GM12891 (cell line): ENCODE data around the gene SOWAHA.
A peak's percentile ranks its signal among the peaks of the same experiment; 100 is the strongest.

ENCODE experiments used
- DNase-seq: peaks from one replicate; pipeline ENCODE4 v3.0.0; 2011; ENCODE audit warnings: low spot score; ENCODE audit not compliant: insufficient read length
- FAIRE-seq: peaks from 2 replicates; lab custom pipeline; 2011; peaks lifted over from hg19 to GRCh38; lab: Jason Lieb, UNC
- PAX5 ChIP-seq: IDR thresholded peaks from 2 replicates; pipeline ENCODE4 v1.6.1; 2011; ENCODE audit warnings: low read length, moderate library complexity, mild to moderate bottlenecking; ENCODE audit not compliant: insufficient read depth, severe bottlenecking
- POLR2A ChIP-seq: IDR thresholded peaks from 2 replicates; pipeline ENCODE4 v1.6.1; 2011; ENCODE audit warnings: low read depth, low read length, control low read depth
- POLR2AphosphoS5 ChIP-seq: IDR thresholded peaks from 2 replicates; pipeline ENCODE4 v1.6.1; 2011; ENCODE audit warnings: low read depth, low read length, control low read depth
- POU2F2 ChIP-seq: IDR thresholded peaks from 2 replicates; pipeline ENCODE4 v1.6.1; 2011; ENCODE audit warnings: low read depth, mild to moderate bottlenecking, control low read depth, low read length, moderate library complexity
- SPI1 ChIP-seq: IDR thresholded peaks from 2 replicates; pipeline ENCODE4 v1.6.1; 2011; ENCODE audit warnings: low read depth, low read length, control low read depth
- TAF1 ChIP-seq: IDR thresholded peaks from 2 replicates; pipeline ENCODE4 v1.6.1; 2011; ENCODE audit warnings: low read depth, low read length, control low read depth

Gene SOWAHA

GRCh38 chr5:132807163-132807838 lies 5.8 kb upstream of the SOWAHA start:
- no peak for DNase-seq
- no peak for FAIRE-seq
- no peak for TF ChIP-seq POLR2AphosphoS5
- no peak for TF ChIP-seq POLR2A
- TF ChIP-seq PAX5 = no peak
- no peak for TF ChIP-seq SPI1
- no peak for TF ChIP-seq POU2F2
- no peak for TF ChIP-seq TAF1

- no peak for DNase-seq
- no peak for FAIRE-seq
- TF ChIP-seq POLR2AphosphoS5 (no peak), SPI1 (no peak)
Measured at GRCh38 chr5:132808448-132808847, 4.7 kb upstream of the SOWAHA start.

GRCh38 chr5:132808866-132809265 lies 4.2 kb upstream of the SOWAHA start:
- DNase-seq (no peak), FAIRE-seq (no peak)
- TF ChIP-seq POLR2AphosphoS5 (no peak), POLR2A (no peak), SPI1 (no peak), TAF1 (no peak), PAX5 (no peak), POU2F2 (no peak)

- no peak for TF ChIP-seq POU2F2
- TF ChIP-seq POLR2AphosphoS5 = no peak
- no peak for TF ChIP-seq POLR2A
- TF ChIP-seq PAX5 = no peak
- TF ChIP-seq TAF1 = no peak
- no peak for TF ChIP-seq SPI1
- FAIRE-seq (no peak), DNase-seq (no peak)
Measured at GRCh38 chr5:132810605-132811004, 2.5 kb upstream of the SOWAHA start.

GRCh38 chr5:132812123-132812765 lies 858 bp upstream of the SOWAHA start:
- FAIRE-seq = peak; percentile 31
- no peak for DNase-seq
- TF ChIP-seq POLR2A (no peak), SPI1 (peak; percentile 35; the same call in 1 of the 2 replicates)

- TF ChIP-seq POLR2AphosphoS5 (no peak), POLR2A (no peak), POU2F2 (no peak), SPI1 (no peak), TAF1 (no peak), PAX5 (no peak)
- FAIRE-seq (peak; percentile 13), DNase-seq (no peak)
Measured at GRCh38 chr5:132813599-132814502, 749 bp downstream of the SOWAHA start.

GRCh38 chr5:132814503-132815294 lies 1.6 kb downstream of the SOWAHA start:
- DNase-seq (no peak), FAIRE-seq (no peak)
- TF ChIP-seq POLR2AphosphoS5 (no peak), PAX5 (no peak), SPI1 (no peak), POU2F2 (no peak), TAF1 (no peak), POLR2A (no peak)

GRCh38 chr5:132815454-132815853 lies 2.4 kb downstream of the SOWAHA start:
- DNase-seq = no peak
- no peak for FAIRE-seq
- no peak for TF ChIP-seq SPI1
- TF ChIP-seq POLR2AphosphoS5 = no peak
- TF ChIP-seq POLR2A = no peak
- no peak for TF ChIP-seq TAF1
- no peak for TF ChIP-seq PAX5
- no peak for TF ChIP-seq POU2F2

GRCh38 chr5:132816083-132816482 lies 3.0 kb downstream of the SOWAHA start:
- no peak for DNase-seq
- TF ChIP-seq TAF1 = no peak
- no peak for TF ChIP-seq SPI1
- TF ChIP-seq POLR2A = no peak
- TF ChIP-seq PAX5 = no peak
- no peak for TF ChIP-seq POLR2AphosphoS5
- TF ChIP-seq POU2F2 = no peak
- FAIRE-seq = no peak
